Measurements from ENCODE around the gene CFAP52. TPM values are rescaled to one million over a fixed set of nuclear protein-coding genes. Genes with fewer than 3 reads are reported as not detected.
"Not testable (repeated sequence)": the region's sequence is repeated elsewhere in the genome, so short reads cannot be mapped to it uniquely, and the experiment has no call there.

CFAP52 gene
- total RNA-seq, 1 donor = under 0.01 TPM

DNA sequence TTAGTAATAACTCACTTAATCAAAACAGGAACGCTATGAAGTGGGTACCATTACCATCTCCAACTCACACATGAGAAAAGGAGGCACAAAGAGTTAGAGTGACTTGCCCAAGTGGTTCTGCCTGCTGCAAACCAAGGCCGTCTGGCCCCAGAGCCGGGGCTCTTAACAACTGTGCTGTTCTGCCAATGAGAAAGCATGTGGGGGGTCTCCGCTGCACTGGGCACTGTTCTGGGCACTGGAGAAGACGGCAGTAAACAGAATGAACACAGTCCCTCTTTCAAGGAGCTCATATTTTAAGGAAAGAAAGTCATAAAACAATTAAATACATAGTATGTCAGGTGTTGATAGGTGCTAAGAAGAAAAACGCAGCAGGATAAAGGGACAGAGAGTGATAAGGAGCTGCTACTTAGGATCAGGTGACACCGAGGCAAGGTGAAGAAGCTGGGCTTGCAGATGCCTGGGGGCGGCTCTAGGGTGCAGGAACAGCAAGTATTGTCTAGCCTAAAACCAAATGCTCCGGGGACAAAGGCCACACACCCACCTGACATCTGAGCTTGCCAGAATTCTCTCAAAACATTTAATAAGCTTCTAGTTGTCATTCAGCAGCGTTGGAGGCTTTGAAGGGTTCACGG is 7.4 kb upstream of the CFAP52 start:
- no peak for DNase-seq (ENCODE audit: low read depth in 2 of 3, low spot score in 2 of 3)

DNA sequence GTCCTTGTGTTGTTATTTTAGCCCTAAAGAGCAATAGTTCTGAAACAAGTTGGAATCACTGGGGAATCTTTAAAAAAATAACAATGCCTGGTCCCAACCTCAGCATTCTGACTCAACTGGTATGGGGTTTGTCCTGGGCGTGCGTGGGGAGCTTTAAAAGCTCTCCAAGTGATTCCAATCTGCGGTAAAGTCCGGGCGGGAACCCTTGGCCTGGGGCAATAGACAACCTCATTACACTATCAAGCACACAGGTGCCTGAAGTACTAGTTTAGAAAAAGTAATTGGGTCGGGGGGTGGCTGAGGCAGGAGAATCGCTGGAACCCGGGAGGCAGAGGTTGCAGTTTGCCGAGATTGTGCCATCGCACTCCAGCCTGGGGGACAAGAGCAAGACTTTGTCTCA is 5.2 kb upstream of the CFAP52 start:
- DNase-seq (ENCODE audit: low read depth in 2 of 3, low spot score in 2 of 3) = no peak

DNA sequence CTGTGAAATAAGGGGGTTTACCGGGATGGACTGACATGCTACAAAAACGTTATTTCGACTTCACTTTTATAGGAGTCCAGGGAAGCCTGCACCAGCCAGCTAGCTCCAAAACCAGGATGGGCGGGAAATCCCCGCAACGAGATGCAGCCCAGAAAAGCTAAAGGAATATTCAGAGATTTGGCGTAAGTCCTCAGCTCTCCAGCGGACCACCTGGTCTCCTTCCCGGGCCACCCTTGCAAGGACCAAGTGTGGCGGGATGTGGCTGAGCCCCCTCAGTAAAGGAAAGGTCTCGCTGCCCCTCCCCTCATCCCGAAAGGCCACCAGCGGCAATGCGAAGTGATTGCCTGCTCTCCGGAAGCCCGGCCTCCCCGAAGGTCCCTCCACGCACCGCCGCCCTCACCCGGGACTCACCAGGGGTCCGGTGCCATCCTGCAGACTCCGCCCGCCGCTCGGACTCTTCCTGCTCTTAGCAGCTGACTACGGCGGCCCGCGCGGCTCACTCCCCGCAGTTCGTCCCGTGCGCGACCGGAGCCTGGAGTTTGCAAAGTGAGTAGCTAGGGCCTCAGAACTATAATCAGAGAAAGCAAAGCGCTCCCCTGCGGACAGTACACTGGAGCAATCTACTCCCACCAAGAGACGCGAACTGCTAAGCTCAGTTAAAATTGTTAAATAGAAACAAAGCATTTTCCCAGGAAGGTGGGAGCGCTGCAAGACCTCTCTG is 901 bp upstream of the CFAP52 start, which contains the start of gene STX8:
TSS of gene STX8 (minus strand) at position 440 of the 721 bp plus-strand sequence. CDS start at position 428, 12 bp downstream.
- DNase-seq (ENCODE audit: low read depth in 2 of 3, low spot score in 2 of 3) = peak; percentile 22 to 74 (median 71)

DNA sequence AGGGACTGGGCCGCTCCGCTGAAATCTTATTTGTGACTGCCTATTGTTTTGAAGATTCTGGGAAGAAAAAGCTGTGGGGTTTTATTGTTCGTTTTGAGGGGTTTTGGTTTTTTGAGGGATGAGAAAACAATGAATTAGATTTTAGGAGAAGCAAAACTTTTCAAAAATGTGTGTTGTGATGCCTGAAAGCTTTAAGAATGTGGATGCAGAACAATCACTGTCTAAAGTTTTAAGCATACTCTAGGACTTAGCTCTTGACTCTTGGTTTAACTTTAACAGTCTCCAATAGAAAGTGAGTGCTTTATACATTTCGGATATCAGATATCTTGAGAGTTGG is 899 bp downstream of the CFAP52 start:
- DNase-seq (ENCODE audit: low read depth in 2 of 3, low spot score in 2 of 3) = no peak

DNA sequence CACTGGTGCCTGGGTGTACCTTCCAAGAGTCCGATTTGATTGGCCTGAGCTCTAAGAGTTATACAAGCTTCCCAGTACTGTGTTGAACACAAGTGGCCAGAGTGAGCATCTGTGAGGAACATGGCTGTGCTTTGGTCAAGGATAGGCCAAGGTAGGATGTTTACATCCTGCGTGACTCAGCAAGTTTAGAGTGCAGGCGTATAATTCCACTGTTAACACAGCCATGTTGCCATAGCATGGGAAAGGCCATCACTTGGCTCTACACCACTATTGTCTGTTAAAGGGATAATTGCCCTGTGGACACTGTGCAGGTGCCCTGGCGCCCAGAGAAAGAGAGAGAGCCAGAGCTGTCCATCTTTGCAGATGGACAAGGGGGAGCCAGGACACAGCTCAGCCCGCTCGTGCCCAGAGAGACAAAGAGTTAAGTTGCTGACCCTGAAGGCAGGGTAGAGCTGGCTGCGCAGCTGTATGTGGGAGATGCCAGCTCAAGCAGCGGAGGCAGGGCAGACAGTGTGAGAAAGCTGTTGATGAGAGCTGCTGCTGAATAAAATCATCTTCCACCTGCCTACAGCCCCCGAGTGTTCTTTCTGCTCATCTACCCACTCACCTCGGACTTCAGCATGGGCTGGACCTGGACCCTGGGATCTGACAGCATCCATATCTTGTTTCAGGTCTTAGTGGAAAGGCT is 11.7 kb downstream of the CFAP52 start:
- DNase-seq (ENCODE audit: low read depth in 2 of 3, low spot score in 2 of 3) = no peak

DNA sequence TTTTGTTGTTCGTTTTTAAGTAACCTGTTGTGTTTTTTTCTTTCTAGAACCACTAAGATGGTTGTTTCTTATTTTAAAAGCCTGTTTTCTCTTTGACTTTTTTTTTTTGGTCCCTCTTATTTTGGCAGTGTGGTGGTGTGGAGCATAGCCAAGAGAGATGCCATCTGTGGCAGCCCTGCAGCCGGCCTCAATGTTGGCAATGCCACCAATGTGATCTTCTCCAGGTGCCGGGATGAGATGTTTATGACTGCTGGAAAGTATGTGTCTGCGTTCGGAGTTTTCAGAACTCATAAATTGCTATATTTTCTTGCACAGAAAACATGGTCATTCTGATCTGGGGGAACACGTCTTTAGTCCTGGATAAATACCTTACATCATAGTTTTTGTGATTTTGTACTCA is 17.6 kb downstream of the CFAP52 start:
- no peak for DNase-seq (ENCODE audit: low read depth in 2 of 3, low spot score in 2 of 3)

DNA sequence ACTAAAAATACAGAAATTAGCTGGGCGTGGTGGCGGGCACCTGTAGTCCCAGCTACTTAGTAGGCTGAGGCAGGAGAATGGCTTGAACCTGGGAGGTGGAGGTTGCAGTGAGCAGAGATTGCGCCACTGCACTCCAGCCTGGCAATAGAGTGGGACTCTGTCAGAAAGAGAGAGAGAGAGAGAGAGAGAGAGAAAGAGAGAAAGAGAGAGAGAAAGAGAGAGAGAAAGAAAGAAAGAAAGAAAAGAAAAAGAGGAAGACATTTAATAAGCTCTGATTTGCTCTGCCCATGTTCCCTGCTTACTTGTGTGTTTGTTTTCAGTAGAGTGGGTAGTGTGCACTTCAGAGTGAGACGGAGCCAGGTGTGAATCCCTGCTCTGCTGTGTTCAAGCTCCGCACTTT is 21.2 kb downstream of the CFAP52 start:
- DNase-seq (ENCODE audit: low read depth in 2 of 3, low spot score in 2 of 3) = not testable (repeated sequence)

DNA sequence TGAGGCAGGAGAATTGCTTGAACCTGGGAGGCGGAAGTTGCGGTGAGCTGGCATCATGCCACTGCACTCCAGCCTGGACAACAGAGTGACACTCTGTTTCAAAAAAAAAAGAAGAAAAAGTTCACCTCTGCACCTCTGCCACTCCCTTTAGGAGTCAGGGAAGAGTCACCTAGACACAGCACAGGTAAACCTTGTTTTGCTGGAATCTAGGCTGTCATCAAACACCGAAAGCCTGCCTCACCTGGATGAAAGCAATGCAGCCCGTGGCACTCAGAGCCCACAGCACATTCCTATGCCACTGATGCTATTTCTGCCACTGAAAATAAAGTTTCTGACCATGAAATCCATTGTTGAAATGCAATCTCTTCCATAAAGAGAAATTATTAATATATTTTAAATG is 22.2 kb downstream of the CFAP52 start:
- DNase-seq (ENCODE audit: low read depth in 2 of 3, low spot score in 2 of 3) = no peak

DNA sequence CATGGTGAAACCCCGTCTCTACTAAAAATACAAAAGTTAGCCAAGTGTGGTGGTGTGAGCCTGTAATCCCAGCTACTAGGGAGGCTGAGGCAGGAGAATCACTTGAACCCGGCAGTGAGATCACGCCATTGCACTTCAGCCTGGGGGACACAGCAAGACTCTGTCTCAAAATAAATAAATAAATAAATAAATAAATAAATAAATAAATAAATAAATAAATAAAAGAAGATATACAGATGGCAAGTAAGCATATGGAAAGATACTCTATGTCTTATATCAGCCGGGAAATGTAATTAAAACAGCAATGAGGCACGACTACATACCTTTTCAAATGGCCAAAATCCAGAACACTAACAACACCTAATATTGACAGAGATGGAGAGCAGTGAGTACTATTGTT is 28.1 kb downstream of the CFAP52 start:
- DNase-seq (ENCODE audit: low read depth in 2 of 3, low spot score in 2 of 3) = not testable (repeated sequence)

DNA sequence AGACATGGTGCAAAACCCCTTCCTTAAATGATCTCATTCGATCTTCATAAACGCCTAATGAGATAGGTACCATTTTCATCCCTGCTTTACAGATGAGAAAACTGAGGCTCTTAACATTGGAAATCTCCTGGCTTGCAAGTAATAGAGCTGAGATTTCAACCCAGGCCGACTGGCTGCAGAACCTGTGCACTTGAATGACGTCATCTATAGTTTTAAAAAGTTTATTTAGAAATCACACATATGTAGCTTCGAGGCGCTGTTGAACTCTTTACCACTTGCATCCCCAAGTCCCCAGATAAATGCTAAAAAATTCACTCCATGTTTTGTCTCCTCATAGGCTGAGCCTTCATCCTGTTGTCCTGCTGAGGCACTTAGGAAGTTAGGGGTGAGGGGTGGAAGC is 30.0 kb downstream of the CFAP52 start:
- DNase-seq (ENCODE audit: low read depth in 2 of 3, low spot score in 2 of 3) = no peak

DNA sequence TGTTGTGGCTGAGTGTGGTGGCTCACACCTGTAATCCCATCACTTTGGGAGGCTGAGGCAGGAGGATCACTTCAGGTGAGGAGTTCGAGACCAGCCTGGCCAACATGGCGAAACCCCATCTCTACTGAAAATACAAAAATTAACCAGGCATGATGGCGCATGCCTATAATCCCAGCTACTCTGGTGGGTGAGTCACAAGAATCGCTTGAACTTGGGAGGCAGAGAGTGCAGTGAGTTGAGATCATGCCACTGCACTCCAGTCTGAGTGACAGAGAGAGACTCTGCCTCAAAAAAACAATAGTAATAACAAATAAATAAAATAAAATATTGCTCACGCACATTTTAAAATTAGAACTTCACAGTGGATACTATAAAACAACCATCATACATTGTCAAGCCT is 30.6 kb downstream of the CFAP52 start:
- not testable (repeated sequence) for DNase-seq (ENCODE audit: low read depth in 2 of 3, low spot score in 2 of 3)

DNA sequence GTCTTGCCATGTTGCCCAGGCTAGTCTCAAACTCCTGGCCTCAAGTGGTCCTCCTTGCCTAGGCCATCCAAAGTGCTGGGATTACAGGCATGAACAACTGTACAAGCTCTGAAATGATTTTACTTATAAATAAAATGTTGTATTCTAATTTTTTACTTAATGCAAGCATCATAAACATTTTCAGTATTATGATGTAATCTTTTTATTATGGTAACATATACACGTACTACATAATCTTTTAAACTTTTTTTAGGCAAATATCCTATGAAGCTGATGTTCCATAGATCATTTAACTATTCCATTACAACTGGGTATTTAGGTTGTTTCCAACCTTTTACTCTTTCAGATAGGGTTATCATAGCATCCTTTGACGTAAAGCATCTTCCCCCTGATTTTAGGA is 35.1 kb downstream of the CFAP52 start:
- DNase-seq (ENCODE audit: low read depth in 2 of 3, low spot score in 2 of 3) = no peak

DNA sequence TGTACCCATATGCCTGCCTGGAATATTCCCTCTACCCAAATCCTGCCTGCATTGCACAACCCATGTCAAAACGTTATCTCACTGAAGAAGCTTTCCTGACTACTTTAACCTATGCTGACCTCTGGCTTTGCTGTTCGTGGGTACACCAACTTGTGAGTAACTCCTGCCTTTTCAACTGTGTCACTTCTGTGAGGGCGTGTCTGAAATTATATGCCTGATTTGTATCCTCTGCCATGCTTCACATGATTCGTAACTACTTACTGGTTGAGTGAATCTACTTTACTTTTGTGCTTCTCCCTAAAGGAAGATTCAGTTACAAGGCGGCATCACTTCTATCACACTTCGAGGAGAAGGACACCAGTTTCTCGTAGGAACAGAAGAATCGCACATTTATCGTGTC is 35.6 kb downstream of the CFAP52 start:
- DNase-seq (ENCODE audit: low read depth in 2 of 3, low spot score in 2 of 3) = no peak

DNA sequence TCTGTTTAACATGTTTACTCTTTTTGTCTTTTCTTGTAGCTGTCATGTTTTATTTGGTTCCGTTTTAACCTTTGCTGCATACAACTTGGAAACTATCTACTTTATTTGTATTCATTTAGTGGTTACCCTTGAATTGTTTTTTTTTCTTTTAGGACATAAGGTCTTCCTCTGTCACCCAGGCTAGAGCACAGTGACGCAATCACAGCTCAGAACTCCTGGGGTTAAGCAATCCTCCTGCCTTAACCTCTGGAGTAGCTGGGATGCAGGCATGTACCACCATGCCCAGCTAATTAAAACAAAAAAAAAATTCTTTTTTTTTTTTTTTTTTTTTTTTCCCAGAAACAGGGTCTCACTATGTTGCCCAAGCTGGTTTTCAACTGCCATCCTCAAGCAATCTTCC is 39.0 kb downstream of the CFAP52 start:
- DNase-seq (ENCODE audit: low read depth in 2 of 3, low spot score in 2 of 3) = no peak

DNA sequence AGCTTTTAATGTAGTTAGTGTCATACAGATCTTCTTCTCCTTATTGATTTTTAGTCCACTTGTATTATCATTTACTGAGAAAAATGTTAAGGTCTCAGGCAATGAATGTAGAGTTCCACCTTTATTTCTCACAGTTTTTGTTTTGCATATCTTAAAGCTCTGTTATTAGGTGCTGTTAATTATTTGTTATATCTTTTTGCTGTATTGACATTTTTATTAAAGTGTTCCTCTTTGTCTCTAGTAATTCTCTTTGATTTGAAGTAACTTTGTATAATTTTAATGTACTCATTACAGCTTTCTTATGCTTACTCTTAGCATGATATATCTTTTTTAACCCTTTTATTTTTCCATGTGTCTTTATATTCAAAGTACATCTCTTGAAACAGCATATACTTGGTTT is 46.5 kb downstream of the CFAP52 start:
- no peak for DNase-seq (ENCODE audit: low read depth in 2 of 3, low spot score in 2 of 3)

DNA sequence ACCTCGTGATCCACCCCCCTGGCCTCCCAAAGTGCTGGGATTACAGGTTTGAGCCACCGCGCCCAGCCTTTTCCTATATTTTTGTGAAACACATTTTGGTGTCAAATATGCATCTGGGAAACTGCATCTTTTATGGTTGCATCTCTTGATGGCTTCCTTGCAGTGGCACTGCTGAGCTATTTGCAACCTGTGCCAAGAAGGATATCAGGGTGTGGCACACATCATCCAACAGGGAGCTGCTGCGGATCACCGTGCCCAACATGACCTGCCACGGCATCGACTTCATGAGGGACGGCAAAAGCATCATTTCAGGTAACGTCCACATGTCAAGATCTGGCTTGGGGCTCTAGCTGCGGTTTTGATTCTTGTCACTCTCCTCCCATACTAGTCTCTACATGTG is 52.1 kb downstream of the CFAP52 start:
- no peak for DNase-seq (ENCODE audit: low read depth in 2 of 3, low spot score in 2 of 3)

DNA sequence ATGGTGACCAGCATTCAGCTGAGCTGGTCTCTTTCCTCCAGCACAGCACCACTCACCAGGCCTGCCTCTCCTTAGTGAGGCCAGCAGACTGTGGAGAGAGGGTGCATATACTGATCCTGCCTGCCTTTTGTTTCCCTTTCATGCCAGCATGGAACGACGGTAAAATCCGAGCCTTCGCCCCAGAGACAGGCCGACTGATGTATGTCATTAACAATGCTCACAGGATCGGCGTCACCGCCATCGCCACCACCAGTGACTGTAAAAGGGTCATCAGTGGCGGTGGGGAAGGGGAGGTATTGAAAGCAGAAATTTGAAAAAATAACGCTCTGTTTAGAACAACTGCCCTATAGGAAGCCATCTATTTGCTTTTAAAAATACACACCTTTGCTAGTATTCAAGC is 56.3 kb downstream of the CFAP52 start:
- DNase-seq (ENCODE audit: low read depth in 2 of 3, low spot score in 2 of 3) = no peak

DNA sequence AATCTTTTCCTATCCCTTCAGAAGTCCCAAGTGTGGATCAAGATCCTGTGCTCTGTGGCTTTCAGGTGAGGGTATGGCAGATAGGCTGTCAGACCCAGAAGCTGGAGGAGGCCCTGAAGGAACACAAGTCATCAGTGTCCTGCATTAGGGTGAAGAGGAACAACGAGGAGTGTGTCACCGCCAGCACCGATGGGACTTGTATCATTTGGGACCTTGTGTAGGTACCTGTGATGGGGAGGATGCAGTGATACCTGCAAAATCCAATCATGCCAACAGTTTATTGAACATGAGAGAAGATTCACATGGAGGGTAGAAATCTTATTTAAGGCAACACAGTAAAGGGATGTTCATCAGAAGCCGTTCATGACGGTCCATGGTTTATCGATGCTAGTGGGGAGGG is 58.9 kb downstream of the CFAP52 start:
- DNase-seq (ENCODE audit: low read depth in 2 of 3, low spot score in 2 of 3) = no peak

DNA sequence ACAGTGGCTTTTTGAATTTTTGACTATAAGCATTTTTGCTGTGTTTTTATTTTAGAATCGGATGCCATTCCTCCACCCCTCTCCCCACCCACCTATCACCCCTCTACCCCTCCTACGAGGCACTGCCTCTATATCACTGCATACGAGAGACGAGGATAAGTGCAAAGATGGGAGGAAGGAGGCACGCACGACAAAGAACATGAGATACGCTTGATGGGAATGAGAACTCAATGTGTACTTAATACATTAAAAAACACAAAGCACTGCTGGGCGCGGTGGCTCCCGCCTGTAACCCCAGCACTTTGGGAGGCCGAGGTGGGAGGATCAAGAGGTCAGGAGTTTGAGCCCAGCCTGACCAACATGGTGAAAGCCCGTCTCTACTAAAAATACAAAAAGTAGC is 60.1 kb downstream of the CFAP52 start:
- no peak for DNase-seq (ENCODE audit: low read depth in 2 of 3, low spot score in 2 of 3)

DNA sequence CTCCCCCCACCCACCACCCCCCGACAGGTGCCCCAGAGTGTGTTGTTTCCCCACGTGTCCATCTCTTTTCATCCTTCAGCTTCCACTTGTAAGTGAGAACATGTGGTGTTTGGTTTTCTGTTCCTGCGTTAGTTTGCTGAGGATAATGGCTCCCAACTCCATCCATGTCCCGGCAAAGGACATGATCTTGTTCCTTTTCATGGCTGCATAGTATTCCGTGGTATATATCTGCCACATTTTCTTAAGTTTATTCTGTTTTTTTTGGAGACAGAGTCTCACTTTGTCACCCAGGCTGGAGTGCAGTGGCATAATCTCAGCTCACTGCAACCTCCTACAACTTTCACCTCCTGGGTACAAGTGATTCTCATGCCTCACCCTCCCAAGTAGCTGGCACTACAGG is 63.9 kb downstream of the CFAP52 start:
- DNase-seq (ENCODE audit: low read depth in 2 of 3, low spot score in 2 of 3) = not testable (repeated sequence)

DNA sequence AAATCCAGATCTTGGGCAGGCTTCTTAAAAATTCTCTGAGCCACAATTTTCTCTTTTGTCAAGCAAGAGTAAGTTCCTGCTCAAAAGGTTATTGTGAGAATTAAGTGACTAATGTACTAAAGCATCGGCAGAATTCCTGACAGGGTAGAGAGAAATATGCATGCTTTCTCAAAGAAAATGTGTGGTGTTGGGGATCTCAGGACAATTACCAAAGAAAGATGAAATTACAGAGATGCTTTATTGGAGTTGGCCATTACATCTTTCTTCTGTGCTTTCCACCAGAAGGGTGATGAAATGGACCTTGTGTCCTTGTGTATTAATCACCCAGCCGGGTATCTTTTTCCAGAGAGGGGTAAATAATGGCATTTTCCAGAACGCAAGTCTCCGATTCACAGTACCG is 67.2 kb downstream of the CFAP52 start:
- no peak for DNase-seq (ENCODE audit: low read depth in 2 of 3, low spot score in 2 of 3)
